ENCODE results near the gene ITGA2.

DNA sequence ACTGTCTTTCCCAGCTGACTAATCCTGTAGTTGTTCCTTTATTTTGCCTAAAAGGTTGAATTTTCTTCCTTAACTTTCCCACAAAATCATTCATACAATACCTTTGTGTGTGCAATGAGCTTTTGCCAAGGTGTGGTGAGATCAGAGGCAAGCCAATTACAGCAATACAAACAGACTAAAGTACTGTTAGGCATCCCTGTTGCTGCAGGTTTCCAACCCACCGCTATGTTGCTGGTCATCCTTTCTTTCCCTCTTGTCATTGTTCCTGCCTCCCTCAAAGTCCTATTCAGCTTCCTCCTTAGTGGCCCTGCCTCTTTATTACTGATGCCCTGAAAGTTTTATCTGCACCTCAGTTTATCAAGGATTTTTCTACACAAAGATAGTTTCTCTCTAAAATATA is 22.1 kb downstream of the ITGA2 start:
- TF ChIP-seq, protein P1, sequence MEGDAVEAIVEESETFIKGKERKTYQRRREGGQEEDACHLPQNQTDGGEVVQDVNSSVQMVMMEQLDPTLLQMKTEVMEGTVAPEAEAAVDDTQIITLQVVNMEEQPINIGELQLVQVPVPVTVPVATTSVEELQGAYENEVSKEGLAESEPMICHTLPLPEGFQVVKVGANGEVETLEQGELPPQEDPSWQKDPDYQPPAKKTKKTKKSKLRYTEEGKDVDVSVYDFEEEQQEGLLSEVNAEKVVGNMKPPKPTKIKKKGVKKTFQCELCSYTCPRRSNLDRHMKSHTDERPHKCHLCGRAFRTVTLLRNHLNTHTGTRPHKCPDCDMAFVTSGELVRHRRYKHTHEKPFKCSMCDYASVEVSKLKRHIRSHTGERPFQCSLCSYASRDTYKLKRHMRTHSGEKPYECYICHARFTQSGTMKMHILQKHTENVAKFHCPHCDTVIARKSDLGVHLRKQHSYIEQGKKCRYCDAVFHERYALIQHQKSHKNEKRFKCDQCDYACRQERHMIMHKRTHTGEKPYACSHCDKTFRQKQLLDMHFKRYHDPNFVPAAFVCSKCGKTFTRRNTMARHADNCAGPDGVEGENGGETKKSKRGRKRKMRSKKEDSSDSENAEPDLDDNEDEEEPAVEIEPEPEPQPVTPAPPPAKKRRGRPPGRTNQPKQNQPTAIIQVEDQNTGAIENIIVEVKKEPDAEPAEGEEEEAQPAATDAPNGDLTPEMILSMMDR (conservative IDR thresholded peaks at IDR 0.05; ENCODE audit: low read depth, low read length): no peak
- no peak for TF ChIP-seq EZH2 (IDR thresholded peaks at IDR 0.05; ENCODE audit: borderline replicate concordance, low read depth, low read length, poor library complexity, severe bottlenecking)
